HepG2 (cell line): Measurements from ENCODE around the gene BLMH. TPM values are rescaled to one million over a fixed set of nuclear protein-coding genes. Genes with fewer than 3 reads are reported as not detected.

ENCODE experiments used
- ATAC-seq: fragments of 200-7000 bp; cut with Tn5 transposase; 3 replicates; pipeline ENCODE4 v1.9.1; 2020; ENCODE audit warnings: mild to moderate bottlenecking, moderate library complexity
- BruUV-seq: library from RNA; stranded (reverse); fragments of 400-500 nt; replicated peaks from 2 replicates; lab custom pipeline; 2021; lab: Mats Ljungman, UMichigan
- CTCF ChIA-PET: fragments of 300-600 bp; formaldehyde crosslinking; extraction: SDS; loops from one replicate; lab custom pipeline; 2021; ENCODE audit warnings: low total read pairs, inconsistent platforms, low intra/inter-chr PET ratio; lab: Yijun Ruan, JAX
- POLR2A ChIA-PET: fragments of 350-600 bp; sonication (Branson Sonifier 250); formaldehyde crosslinking; loops from one replicate; lab custom pipeline; 2020; ENCODE audit warnings: antibody characterized with exemption, inconsistent platforms; lab: Yijun Ruan, JAX
- DNase-seq: peaks from one replicate; pipeline ENCODE4 v3.0.0-alpha.2; 2015; ENCODE audit warnings: low spot score
- FAIRE-seq: peaks from 3 replicates; lab custom pipeline; 2011; peaks lifted over from hg19 to GRCh38; lab: Jason Lieb, UNC
- H2AFZ ChIP-seq: one replicate; pipeline ENCODE4 v1.6.1; 2011; ENCODE audit warnings: low read length, inconsistent platforms
- H3K27ac ChIP-seq: fragments of 300-600 bp; 3 replicates; pipeline ENCODE4 v1.8.0; 2011; ENCODE audit warnings: mixed run types, mild to moderate bottlenecking, mixed read lengths, low read length, inconsistent platforms; ENCODE audit not compliant: insufficient read depth; ENCODE audit errors: extremely low read length
- H3K27me3 ChIP-seq, 2 experiments: fragments of 200-600 bp in 1 of 2; 2 replicates in 1 of 2; 3 replicates in 1 of 2; pipeline versions ENCODE4 v1.6.0 to v1.8.0; 2011; ENCODE audit warnings: low read length in 2 of 2, mild to moderate bottlenecking in 2 of 2, moderate library complexity in 2 of 2, inconsistent platforms in 1 of 2; ENCODE audit not compliant: insufficient read depth in 2 of 2, control insufficient read depth in 1 of 2
- H3K36me3 ChIP-seq, 2 experiments: fragments of 200-600 bp in 1 of 2; replicated peaks in 1 of 2; 2 replicates in 1 of 2; 3 replicates in 1 of 2; pipeline versions ENCODE4 v1.5.1 to v1.8.0; 2011; ENCODE audit warnings: low read length in 2 of 2, inconsistent platforms in 1 of 2; ENCODE audit not compliant: insufficient read depth in 2 of 2, control insufficient read depth in 1 of 2
- H3K4me1 ChIP-seq: 2 replicates; pipeline ENCODE4 v1.5.1; 2012; ENCODE audit warnings: low read length, inconsistent platforms; ENCODE audit not compliant: insufficient read depth
- H3K4me2 ChIP-seq: 2 replicates; pipeline ENCODE4 v1.6.0; 2011; ENCODE audit warnings: low read depth, low read length, inconsistent platforms
- H3K4me3 ChIP-seq, 3 experiments: fragments of 200-600 bp in 1 of 3; sonication (generic), shearing (Covaris generic) in 1 of 3; replicated peaks in 1 of 3; 2 replicates each; pipeline ENCODE4 v1.5.1; 2011 to 2016; ENCODE audit warnings: low read length in 3 of 3, inconsistent platforms in 2 of 3, low read depth in 2 of 3, mild to moderate bottlenecking in 2 of 3, control low read depth in 1 of 3, mixed read lengths in 1 of 3; ENCODE audit not compliant: insufficient read depth in 1 of 3
- H3K79me2 ChIP-seq: one replicate; pipeline ENCODE4 v1.6.1; 2011; ENCODE audit warnings: low read length, inconsistent platforms; ENCODE audit not compliant: insufficient read depth
- H3K9ac ChIP-seq: 2 replicates; pipeline ENCODE4 v1.6.0; 2011; ENCODE audit warnings: mild to moderate bottlenecking, low read depth, low read length, inconsistent platforms; ENCODE audit not compliant: insufficient read depth
- H3K9me3 ChIP-seq: 2 replicates; pipeline ENCODE4 v1.5.1; 2012; ENCODE audit warnings: mild to moderate bottlenecking, low read length
- H4K20me1 ChIP-seq: 2 replicates; pipeline ENCODE4 v1.6.0; 2011; ENCODE audit warnings: inconsistent platforms, mild to moderate bottlenecking, low read length, moderate library complexity; ENCODE audit not compliant: insufficient read depth
- CENPT ChIP-seq: sonication (generic); formaldehyde crosslinking; IDR thresholded peaks from 2 replicates; pipeline ENCODE4 v1.8.0; 2022; ENCODE audit warnings: low read depth, mild to moderate bottlenecking, moderate library complexity, missing genetic modification reagents
- MEIS1 ChIP-seq: sonication (generic); formaldehyde crosslinking; IDR thresholded peaks from 2 replicates; pipeline ENCODE4 v1.9.0; 2021; ENCODE audit warnings: mild to moderate bottlenecking, missing genetic modification reagents, moderate library complexity, borderline replicate concordance
- PHB2 ChIP-seq: fragments of 450-650 bp; IDR thresholded peaks from 2 replicates; pipeline ENCODE4 v1.6.1; 2018; ENCODE audit not compliant: partially characterized antibody
- RFXANK ChIP-seq: IDR thresholded peaks from 2 replicates; pipeline ENCODE4 v1.6.1; 2016
- SP4 ChIP-seq: sonication (generic); formaldehyde crosslinking; IDR thresholded peaks from 2 replicates; pipeline ENCODE4 v1.8.1; 2023; ENCODE audit warnings: mild to moderate bottlenecking, missing genetic modification reagents
- TOPORS ChIP-seq: sonication (generic); formaldehyde crosslinking; IDR thresholded peaks from 2 replicates; pipeline ENCODE4 v1.8.0; 2023; ENCODE audit warnings: mild to moderate bottlenecking, missing genetic modification reagents
- U2AF1 ChIP-seq: fragments of 200-400 bp; formaldehyde crosslinking; optimal IDR thresholded peaks from 2 replicates; pipeline ENCODE3; 2017; ENCODE audit warnings: mild to moderate bottlenecking, low read depth, low read length
- U2AF2 ChIP-seq: fragments of 200-400 bp; formaldehyde crosslinking; IDR thresholded peaks from 2 replicates; pipeline ENCODE4 v1.6.1; 2017; ENCODE audit warnings: low read depth, mild to moderate bottlenecking, low read length
- ZBTB7A ChIP-seq: sonication (generic); formaldehyde crosslinking; IDR thresholded peaks from 2 replicates; pipeline ENCODE4 v1.8.0; 2022; ENCODE audit warnings: mild to moderate bottlenecking, missing genetic modification reagents
- ZFY ChIP-seq: sonication (generic); formaldehyde crosslinking; IDR thresholded peaks from 2 replicates; pipeline ENCODE4 v1.4.0; 2020; ENCODE audit warnings: missing genetic modification reagents
- ZNF124 ChIP-seq: sonication (generic); formaldehyde crosslinking; IDR thresholded peaks from 2 replicates; pipeline ENCODE4 v1.4.0; 2020; ENCODE audit warnings: missing genetic modification reagents
- ZNF282 ChIP-seq: fragments of 450-650 bp; IDR thresholded peaks from 2 replicates; pipeline ENCODE4 v1.6.1; 2018; ENCODE audit not compliant: partially characterized antibody
- ZNF556 ChIP-seq: sonication (generic); formaldehyde crosslinking; IDR thresholded peaks from 2 replicates; pipeline ENCODE4 v1.4.0; 2020; ENCODE audit warnings: mild to moderate bottlenecking, missing genetic modification reagents, borderline replicate concordance
- ZNF746 ChIP-seq: sonication (generic); formaldehyde crosslinking; IDR thresholded peaks from 2 replicates; pipeline ENCODE4 v1.8.0; 2022; ENCODE audit warnings: mild to moderate bottlenecking, missing genetic modification reagents
- in situ Hi-C: cut with HindIII; loops from 2 replicates; pipeline ENCODE4 v1.10.0; 2017; ENCODE audit warnings: low pct_unique_long_range_greater_than_20kb; ENCODE audit not compliant: extremely low pct_ligation_motif_present
- intact Hi-C: fragments of 100-400 bp; cut with micrococcal nuclease; formaldehyde crosslinking; loops from one replicate; pipeline ENCODE4 v1.10.0; 2022; ENCODE audit not compliant: unreplicated experiment
- polyA plus RNA-seq, 8 experiments: library from polyadenylated mRNA; depleted of rRNA in 3 of 8; stranded (reverse) in 7 of 8; unstranded in 1 of 8; fragments of >200 nt; fragmentation: Illumina TruSeq in 4 of 8; extraction: Trizol in 4 of 8; gene quantifications; 2 replicates each; pipeline versions ENCODE4 v1.2.1 to v1.2.3, GENCODE V29; 2011 to 2016; ENCODE audit warnings: low read depth in 4 of 8, missing spikeins in 1 of 8, mixed read lengths in 1 of 8; ENCODE audit not compliant: insufficient read depth in 1 of 8
- total RNA-seq, 5 experiments: library from RNA; depleted of rRNA; stranded (reverse); fragments of >200 nt; fragmentation: Illumina TruSeq; extraction: Trizol; gene quantifications; 2 replicates each; pipeline ENCODE4 v1.2.3, GENCODE V29; 2016; ENCODE audit warnings: low read depth in 1 of 5
- TF ChIP-seq, protein P1 (sequence below): sonication (generic); formaldehyde crosslinking; IDR thresholded peaks from 2 replicates; pipeline ENCODE4 v1.4.0; 2020; ENCODE audit warnings: missing genetic modification reagents, low read depth, mild to moderate bottlenecking, borderline replicate concordance
- TF ChIP-seq, protein P2 (sequence below): sonication (generic); formaldehyde crosslinking; IDR thresholded peaks from 2 replicates; pipeline ENCODE4 v1.4.0; 2020; ENCODE audit warnings: missing genetic modification reagents

BLMH gene
- total and polyA plus RNA-seq, 2 of the 13 experiments (the other 11 are each of a cell fraction or from before 2014, with no cell fraction given) = 12.1 to 41.0 TPM

DNA sequence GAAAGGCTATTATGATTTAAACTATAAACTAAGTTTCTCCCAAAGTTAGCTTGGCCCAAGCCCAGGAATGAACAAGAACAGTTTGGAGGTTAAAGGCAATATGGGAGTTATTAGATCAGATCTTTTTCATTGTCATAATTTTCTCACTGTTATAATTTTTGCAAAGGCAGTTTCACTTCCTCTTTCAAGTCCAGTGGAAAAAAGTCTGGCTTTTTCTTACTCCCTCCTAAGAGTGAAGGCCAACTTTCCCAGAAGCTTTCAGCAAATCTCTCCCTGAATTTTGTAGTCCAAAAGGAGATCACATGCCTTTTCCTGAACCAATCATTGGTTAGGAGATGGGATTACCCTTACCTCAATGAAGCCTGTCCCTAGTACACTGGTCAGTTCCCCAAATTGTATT is 9.1 kb upstream of the BLMH start:
- CTCF ChIA-PET = no interaction called here

More for the DNA sequence above, 9.1 kb upstream of the BLMH start:
- no peaks in the 10 kb centered on the region for H4K20me1 ChIP-seq
- DNase-seq (no peak), FAIRE-seq (no peak), ATAC-seq (no peak)
- H2AFZ ChIP-seq = no peak overlapping the region
- POLR2A ChIA-PET = no interaction called here
- no peaks in the 10 kb centered on the region for H3K4me1 ChIP-seq
- no peak overlapping the region for H3K4me3 ChIP-seq
- H3K9me3 ChIP-seq = peaks cover 9% of the 10 kb centered on the region; the same call in 1 of the 2 replicates
- in situ Hi-C loops (no loop called here), intact Hi-C loops (no loop called here)
- TF ChIP-seq, protein P1, sequence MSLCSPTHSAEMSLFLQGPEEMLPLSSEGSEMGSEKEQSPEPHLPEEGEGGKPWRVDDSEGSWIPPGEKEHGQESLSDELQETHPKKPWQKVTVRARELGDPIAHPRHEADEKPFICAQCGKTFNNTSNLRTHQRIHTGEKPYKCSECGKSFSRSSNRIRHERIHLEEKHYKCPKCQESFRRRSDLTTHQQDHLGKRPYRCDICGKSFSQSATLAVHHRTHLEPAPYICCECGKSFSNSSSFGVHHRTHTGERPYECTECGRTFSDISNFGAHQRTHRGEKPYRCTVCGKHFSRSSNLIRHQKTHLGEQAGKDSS (CRISPR knock-in tag) = no peak
- TF ChIP-seq ZNF746 (CRISPR knock-in tag) (no peak), MEIS1 (CRISPR knock-in tag) (no peak), SP4 (CRISPR knock-in tag) (no peak), ZNF282 (no peak), ZFY (CRISPR knock-in tag) (no peak), U2AF2 (no peak), RFXANK (no peak), PHB2 (no peak), CENPT (CRISPR knock-in tag) (no peak), ZNF556 (CRISPR knock-in tag) (no peak), TOPORS (CRISPR knock-in tag) (no peak), ZNF124 (CRISPR knock-in tag) (no peak), U2AF1 (no peak), ZBTB7A (CRISPR knock-in tag) (no peak)
- TF ChIP-seq, protein P2, sequence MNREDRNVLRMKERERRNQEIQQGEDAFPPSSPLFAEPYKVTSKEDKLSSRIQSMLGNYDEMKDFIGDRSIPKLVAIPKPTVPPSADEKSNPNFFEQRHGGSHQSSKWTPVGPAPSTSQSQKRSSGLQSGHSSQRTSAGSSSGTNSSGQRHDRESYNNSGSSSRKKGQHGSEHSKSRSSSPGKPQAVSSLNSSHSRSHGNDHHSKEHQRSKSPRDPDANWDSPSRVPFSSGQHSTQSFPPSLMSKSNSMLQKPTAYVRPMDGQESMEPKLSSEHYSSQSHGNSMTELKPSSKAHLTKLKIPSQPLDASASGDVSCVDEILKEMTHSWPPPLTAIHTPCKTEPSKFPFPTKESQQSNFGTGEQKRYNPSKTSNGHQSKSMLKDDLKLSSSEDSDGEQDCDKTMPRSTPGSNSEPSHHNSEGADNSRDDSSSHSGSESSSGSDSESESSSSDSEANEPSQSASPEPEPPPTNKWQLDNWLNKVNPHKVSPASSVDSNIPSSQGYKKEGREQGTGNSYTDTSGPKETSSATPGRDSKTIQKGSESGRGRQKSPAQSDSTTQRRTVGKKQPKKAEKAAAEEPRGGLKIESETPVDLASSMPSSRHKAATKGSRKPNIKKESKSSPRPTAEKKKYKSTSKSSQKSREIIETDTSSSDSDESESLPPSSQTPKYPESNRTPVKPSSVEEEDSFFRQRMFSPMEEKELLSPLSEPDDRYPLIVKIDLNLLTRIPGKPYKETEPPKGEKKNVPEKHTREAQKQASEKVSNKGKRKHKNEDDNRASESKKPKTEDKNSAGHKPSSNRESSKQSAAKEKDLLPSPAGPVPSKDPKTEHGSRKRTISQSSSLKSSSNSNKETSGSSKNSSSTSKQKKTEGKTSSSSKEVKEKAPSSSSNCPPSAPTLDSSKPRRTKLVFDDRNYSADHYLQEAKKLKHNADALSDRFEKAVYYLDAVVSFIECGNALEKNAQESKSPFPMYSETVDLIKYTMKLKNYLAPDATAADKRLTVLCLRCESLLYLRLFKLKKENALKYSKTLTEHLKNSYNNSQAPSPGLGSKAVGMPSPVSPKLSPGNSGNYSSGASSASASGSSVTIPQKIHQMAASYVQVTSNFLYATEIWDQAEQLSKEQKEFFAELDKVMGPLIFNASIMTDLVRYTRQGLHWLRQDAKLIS (CRISPR knock-in tag) = no peak
- H3K27me3 ChIP-seq = no peaks in the 10 kb centered on the region; a peak in 1 of 5 replicates
- H3K9ac ChIP-seq = no peak overlapping the region
- no TSS peak for BruUV-seq
- H3K27ac ChIP-seq = no peak overlapping the region
- H3K79me2 ChIP-seq = no peaks in the 10 kb centered on the region
- no peaks in the 10 kb centered on the region for H3K36me3 ChIP-seq
- no peak overlapping the region for H3K4me2 ChIP-seq
